ENCODE data around the gene BOD1L1.

Gene BOD1L1

DNA sequence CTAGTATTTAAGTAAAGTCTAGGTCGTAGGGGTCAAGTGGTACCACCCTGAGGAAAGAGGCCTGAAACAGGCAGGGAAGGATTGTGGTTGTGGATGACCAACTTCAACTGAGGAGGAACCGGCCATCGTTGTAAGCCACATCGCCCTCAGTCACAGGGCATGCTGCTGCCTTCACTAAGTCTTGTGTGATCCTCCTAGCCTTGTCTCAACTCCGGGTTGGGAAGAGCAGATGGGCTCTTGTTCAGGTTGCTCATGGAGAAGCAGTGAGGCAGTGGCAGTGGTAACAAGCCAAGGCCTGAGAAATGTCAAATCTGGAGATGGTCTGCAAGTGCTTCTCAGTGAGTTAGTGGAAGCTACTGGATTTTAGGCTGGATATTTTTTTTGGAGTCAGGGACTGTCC, 60.4 kb downstream of the BOD1L1 start:
- peaks cover 0 to 49% of the 10 kb centered on the region in 2 experiments; a peak in 2 of 3 replicates for H3K36me3 ChIP-seq (ENCODE audit: control insufficient read depth in 2 of 2, insufficient read depth in 1 of 2, low read length in 2 of 2)
- CTCF ChIA-PET, result no interaction called here
- no peaks in the 10 kb centered on the region for H3K9me3 ChIP-seq (ENCODE audit: control insufficient read depth, insufficient read depth, low read depth, low read length)
- H3K4me1 ChIP-seq (ENCODE audit: control insufficient read depth, insufficient read depth, low read length), result no peaks in the 10 kb centered on the region
- H3K27ac ChIP-seq (ENCODE audit: extremely low read depth, low read depth, low read length), result no peak overlapping the region
- TF ChIP-seq KLF9 (tag by site-specific recombination; IDR thresholded peaks at IDR 0.05; ENCODE audit: low read depth) (no peak), ZNF654 (tag by site-specific recombination; IDR thresholded peaks at IDR 0.05; ENCODE audit: low read depth) (no peak)
- POLR2A ChIA-PET, result no interaction called here
- H3K4me3 ChIP-seq (ENCODE audit: low read depth, low read length), result no peak overlapping the region

DNA sequence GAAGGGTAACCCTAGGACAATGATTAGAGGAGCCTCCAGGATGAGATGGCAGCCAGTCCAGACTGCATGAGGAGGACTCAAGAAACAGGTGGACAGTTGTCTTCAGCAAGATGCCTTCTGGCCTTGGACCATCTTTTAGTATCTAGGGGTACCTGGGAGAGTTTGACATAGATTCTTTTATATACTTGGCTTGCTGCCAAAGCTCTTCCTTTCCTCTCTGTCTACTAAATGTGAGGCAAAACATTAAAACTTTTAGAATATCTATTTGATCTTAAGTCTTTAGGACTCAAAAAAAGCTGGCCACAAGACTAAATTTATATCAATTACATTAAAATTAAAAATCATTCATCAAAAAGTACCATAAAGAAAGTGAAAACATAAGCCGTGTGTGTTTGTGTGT, 64.6 kb downstream of the BOD1L1 start:
- TF ChIP-seq ZNF629 (tag by site-specific recombination; IDR thresholded peaks at IDR 0.05), result no peak
- TF ChIP-seq, protein P1, sequence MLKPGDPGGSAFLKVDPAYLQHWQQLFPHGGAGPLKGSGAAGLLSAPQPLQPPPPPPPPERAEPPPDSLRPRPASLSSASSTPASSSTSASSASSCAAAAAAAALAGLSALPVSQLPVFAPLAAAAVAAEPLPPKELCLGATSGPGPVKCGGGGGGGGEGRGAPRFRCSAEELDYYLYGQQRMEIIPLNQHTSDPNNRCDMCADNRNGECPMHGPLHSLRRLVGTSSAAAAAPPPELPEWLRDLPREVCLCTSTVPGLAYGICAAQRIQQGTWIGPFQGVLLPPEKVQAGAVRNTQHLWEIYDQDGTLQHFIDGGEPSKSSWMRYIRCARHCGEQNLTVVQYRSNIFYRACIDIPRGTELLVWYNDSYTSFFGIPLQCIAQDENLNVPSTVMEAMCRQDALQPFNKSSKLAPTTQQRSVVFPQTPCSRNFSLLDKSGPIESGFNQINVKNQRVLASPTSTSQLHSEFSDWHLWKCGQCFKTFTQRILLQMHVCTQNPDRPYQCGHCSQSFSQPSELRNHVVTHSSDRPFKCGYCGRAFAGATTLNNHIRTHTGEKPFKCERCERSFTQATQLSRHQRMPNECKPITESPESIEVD (tag by site-specific recombination; IDR thresholded peaks at IDR 0.05), result no peak
- TF ChIP-seq, protein P2, sequence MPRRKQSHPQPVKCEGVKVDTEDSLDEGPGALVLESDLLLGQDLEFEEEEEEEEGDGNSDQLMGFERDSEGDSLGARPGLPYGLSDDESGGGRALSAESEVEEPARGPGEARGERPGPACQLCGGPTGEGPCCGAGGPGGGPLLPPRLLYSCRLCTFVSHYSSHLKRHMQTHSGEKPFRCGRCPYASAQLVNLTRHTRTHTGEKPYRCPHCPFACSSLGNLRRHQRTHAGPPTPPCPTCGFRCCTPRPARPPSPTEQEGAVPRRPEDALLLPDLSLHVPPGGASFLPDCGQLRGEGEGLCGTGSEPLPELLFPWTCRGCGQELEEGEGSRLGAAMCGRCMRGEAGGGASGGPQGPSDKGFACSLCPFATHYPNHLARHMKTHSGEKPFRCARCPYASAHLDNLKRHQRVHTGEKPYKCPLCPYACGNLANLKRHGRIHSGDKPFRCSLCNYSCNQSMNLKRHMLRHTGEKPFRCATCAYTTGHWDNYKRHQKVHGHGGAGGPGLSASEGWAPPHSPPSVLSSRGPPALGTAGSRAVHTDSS (tag by site-specific recombination; IDR thresholded peaks at IDR 0.05), result no peak
- no peak for TF ChIP-seq ZFP69B (tag by site-specific recombination; IDR thresholded peaks at IDR 0.05)
- TF ChIP-seq, protein P3, sequence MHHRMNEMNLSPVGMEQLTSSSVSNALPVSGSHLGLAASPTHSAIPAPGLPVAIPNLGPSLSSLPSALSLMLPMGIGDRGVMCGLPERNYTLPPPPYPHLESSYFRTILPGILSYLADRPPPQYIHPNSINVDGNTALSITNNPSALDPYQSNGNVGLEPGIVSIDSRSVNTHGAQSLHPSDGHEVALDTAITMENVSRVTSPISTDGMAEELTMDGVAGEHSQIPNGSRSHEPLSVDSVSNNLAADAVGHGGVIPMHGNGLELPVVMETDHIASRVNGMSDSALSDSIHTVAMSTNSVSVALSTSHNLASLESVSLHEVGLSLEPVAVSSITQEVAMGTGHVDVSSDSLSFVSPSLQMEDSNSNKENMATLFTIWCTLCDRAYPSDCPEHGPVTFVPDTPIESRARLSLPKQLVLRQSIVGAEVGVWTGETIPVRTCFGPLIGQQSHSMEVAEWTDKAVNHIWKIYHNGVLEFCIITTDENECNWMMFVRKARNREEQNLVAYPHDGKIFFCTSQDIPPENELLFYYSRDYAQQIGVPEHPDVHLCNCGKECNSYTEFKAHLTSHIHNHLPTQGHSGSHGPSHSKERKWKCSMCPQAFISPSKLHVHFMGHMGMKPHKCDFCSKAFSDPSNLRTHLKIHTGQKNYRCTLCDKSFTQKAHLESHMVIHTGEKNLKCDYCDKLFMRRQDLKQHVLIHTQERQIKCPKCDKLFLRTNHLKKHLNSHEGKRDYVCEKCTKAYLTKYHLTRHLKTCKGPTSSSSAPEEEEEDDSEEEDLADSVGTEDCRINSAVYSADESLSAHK (tag by site-specific recombination; IDR thresholded peaks at IDR 0.05), result no peak
- no peaks in the 10 kb centered on the region for H3K4me1 ChIP-seq (ENCODE audit: control insufficient read depth, insufficient read depth, low read length)
- ChIA-PET POLR2A (no interaction called here), CTCF (interaction anchor here (0.7 kb wide), 1 partner anchor 43 kb away, joined by 3 read pairs; no protein-coding TSS in a partner anchor)
- H3K9me3 ChIP-seq (ENCODE audit: control insufficient read depth, insufficient read depth, low read depth, low read length), result no peaks in the 10 kb centered on the region
- no peak overlapping the region for H3K4me3 ChIP-seq (ENCODE audit: low read depth, low read length)
- peaks cover 0 to 11% of the 10 kb centered on the region in 2 experiments; a peak in 1 of 3 replicates for H3K36me3 ChIP-seq (ENCODE audit: control insufficient read depth in 2 of 2, insufficient read depth in 1 of 2, low read length in 2 of 2)
- H3K27ac ChIP-seq (ENCODE audit: extremely low read depth, low read depth, low read length), result no peak overlapping the region

DNA sequence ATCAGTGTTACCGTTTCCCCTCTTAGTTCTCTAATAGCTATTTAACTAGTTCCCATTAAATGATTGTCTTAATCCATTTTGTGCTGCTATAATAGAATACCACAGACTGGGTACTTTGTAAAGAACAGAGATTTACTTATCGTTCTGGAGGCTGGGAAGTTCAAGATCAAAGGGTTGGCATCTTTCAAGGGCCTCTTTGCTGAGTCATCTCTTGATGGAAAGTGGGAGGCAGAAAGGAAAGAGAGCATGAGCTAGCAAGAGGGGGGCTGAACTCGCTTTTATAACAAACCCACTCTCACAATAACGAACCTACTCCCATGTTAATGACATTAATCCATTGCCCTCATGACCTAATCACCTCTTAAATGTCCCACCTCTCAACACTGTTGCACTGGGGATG, 65.9 kb downstream of the BOD1L1 start:
- ChIA-PET POLR2A (no interaction called here), CTCF (interaction anchor here (0.5 kb wide), 1 partner anchor 397 kb away, joined by 3 read pairs; no protein-coding TSS in a partner anchor)
- Histone ChIP-seq H3K9me3 (ENCODE audit: control insufficient read depth, insufficient read depth, low read depth, low read length) (no peaks in the 10 kb centered on the region), H3K4me3 (ENCODE audit: low read depth, low read length) (no peak overlapping the region), H3K36me3 (ENCODE audit: control insufficient read depth in 2 of 2, insufficient read depth in 1 of 2, low read length in 2 of 2) (peaks cover 0 to 3% of the 10 kb centered on the region in 2 experiments; a peak in 1 of 3 replicates), H3K4me1 (ENCODE audit: control insufficient read depth, insufficient read depth, low read length) (no peaks in the 10 kb centered on the region), H3K27ac (ENCODE audit: extremely low read depth, low read depth, low read length) (no peak overlapping the region)
- TF ChIP-seq YY1 (tag by site-specific recombination; IDR thresholded peaks at IDR 0.05) (no peak), ZNF138 (tag by site-specific recombination; IDR thresholded peaks at IDR 0.05; ENCODE audit: borderline replicate concordance) (no peak), ZNF777 (tag by site-specific recombination; IDR thresholded peaks at IDR 0.05; ENCODE audit: borderline replicate concordance) (no peak), ZNF830 (tag by site-specific recombination; IDR thresholded peaks at IDR 0.05; ENCODE audit: low read depth) (no peak), MYNN (tag by site-specific recombination; IDR thresholded peaks at IDR 0.05; ENCODE audit: borderline replicate concordance) (no peak), ZNF521 (tag by site-specific recombination; IDR thresholded peaks at IDR 0.05) (no peak), KLF1 (tag by site-specific recombination; IDR thresholded peaks at IDR 0.05) (no peak)
- TF ChIP-seq, protein P4, sequence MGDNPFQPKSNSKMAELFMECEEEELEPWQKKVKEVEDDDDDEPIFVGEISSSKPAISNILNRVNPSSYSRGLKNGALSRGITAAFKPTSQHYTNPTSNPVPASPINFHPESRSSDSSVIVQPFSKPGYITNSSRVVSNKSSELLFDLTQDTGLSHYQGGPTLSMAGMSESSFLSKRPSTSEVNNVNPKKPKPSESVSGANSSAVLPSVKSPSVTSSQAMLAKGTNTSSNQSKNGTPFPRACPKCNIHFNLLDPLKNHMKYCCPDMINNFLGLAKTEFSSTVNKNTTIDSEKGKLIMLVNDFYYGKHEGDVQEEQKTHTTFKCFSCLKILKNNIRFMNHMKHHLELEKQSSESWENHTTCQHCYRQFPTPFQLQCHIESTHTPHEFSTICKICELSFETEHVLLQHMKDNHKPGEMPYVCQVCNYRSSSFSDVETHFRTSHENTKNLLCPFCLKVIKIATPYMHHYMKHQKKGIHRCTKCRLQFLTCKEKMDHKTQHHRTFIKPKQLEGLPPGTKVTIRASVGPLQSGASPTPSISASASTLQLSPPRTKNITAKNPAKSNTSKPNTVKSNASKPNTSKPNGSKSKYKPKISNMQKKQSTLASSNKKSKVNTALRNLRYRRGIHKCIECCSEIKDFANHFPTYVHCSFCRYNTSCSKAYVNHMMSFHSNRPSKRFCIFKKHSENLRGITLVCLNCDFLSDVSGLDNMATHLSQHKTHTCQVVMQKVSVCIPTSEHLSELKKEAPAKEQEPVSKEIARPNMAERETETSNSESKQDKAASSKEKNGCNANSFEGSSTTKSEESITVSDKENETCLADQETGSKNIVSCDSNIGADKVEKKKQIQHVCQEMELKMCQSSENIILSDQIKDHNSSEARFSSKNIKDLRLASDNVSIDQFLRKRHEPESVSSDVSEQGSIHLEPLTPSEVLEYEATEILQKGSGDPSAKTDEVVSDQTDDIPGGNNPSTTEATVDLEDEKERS (tag by site-specific recombination; IDR thresholded peaks at IDR 0.05), result no peak
- TF ChIP-seq, protein P5, sequence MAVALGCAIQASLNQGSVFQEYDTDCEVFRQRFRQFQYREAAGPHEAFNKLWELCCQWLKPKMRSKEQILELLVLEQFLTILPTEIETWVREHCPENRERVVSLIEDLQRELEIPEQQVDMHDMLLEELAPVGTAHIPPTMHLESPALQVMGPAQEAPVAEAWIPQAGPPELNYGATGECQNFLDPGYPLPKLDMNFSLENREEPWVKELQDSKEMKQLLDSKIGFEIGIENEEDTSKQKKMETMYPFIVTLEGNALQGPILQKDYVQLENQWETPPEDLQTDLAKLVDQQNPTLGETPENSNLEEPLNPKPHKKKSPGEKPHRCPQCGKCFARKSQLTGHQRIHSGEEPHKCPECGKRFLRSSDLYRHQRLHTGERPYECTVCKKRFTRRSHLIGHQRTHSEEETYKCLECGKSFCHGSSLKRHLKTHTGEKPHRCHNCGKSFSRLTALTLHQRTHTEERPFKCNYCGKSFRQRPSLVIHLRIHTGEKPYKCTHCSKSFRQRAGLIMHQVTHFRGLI (tag by site-specific recombination; IDR thresholded peaks at IDR 0.05), result no peak
- TF ChIP-seq, protein P3 (tag by site-specific recombination; IDR thresholded peaks at IDR 0.05), result no peak
